HFF-Myc (cell line): ENCODE data around the gene UBR3.

Experiments used
- DNase-seq: peaks from one replicate; pipeline ENCODE4 v3.0.0-alpha.2; 2011; ENCODE audit warnings: low read depth; ENCODE audit errors: extremely low read depth
- H3K4me3 ChIP-seq: replicated peaks from 2 replicates; pipeline ENCODE4 v1.5.1; 2011; ENCODE audit warnings: low read depth, mild to moderate bottlenecking, control low read depth, low read length
- CTCF ChIP-seq: IDR thresholded peaks from 2 replicates; pipeline ENCODE4 v1.5.1; 2012; ENCODE audit warnings: mild to moderate bottlenecking, low read depth, low read length, control low read depth; ENCODE audit errors: missing control alignments

UBR3 gene

GRCh38 chr2:170063456-170064235 is 236.4 kb downstream of the UBR3 start:
- no peak overlapping the region for H3K4me3 ChIP-seq
- DNase-seq, result no peak
- TF ChIP-seq CTCF, result no peak

DNA sequence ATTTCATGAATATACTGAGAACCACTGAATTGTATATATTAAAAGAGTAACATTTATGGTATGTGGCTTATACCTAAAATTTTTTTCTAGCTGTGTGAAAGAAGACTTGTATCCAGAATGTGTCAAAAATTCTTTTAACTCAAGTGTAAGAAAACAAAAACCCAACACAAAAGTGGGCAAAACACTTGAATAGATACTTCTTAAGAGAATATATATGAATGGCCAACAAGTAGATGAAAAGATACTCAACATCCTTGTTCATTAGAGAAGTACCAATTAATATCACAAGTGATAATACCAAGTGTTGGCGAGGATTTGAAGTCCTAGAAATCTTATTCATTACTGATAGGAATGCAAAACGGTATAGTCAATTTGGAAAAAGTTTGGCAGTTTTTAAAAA is 243.5 kb downstream of the UBR3 start:
- no peak overlapping the region for H3K4me3 ChIP-seq
- no peak for TF ChIP-seq CTCF
- DNase-seq, result no peak

- DNase-seq, result no peak
- no peak for TF ChIP-seq CTCF
Measured at GRCh38 chr2:170073288-170073687, 246.0 kb downstream of the UBR3 start.

DNA sequence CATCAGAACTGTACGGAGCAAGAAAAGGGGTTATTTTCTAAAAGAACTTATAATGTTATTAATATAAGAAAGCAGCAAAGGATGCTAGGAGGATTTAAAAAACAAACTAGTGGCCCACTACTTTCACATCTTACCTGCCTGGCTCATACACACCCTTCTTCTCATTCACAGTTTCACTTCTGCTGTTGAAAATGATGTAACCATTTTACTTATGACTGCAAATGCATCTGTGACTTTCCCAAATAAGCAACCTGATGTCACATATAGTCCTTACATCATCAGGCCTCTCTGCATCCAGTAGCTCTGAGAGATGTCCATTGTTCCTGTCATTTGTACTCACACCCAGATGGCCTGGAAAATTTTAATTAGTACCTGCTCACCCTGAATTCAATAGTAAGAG is 248.9 kb downstream of the UBR3 start:
- no peak overlapping the region for H3K4me3 ChIP-seq
- no peak for DNase-seq
- TF ChIP-seq CTCF, result no peak

More at GRCh38 chr2:170073288-170073687, 246.0 kb downstream of the UBR3 start:
- H3K4me3 ChIP-seq, result no peak overlapping the region

GRCh38 chr2:170077830-170078569 is 250.7 kb downstream of the UBR3 start:
- no peak for DNase-seq
- no peak for TF ChIP-seq CTCF
- no peak overlapping the region for H3K4me3 ChIP-seq

DNA sequence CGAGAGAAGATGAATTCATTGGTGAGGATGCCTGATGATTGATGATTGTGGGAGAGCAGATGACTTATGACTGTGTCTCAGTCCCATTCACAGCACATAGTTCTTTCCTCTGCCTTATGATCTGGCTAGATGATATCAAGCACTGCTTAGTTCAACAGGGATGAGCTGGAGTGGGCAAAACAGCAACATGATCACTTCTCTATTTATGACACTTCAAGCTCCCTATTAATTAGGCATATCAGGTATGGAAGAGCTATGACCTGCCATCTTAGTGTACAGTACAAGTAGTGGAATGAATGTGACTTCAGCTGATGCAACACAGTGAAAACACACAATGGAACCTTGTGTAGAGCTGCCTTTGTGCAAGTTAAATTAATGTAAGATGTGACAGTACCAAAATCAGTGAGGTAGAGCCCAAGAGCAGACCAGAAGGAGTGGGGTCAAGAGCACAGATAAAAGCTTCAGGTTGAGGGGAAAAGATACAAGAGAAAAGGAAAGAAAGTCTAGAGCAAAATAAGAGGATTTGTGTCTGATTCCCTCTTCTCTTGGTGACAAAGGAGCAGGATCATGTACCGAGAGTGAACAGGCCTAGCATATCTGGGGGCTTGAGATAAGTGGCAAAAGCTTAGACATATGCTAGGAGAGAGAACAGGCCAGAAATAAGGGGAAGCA is 257.7 kb downstream of the UBR3 start:
- DNase-seq, result no peak
- no peak overlapping the region for H3K4me3 ChIP-seq
- no peak for TF ChIP-seq CTCF
